HG02588 (cell line): ENCODE results near the gene RNF44.

Experiments used
- ATAC-seq: cut with Tn5 transposase; IDR thresholded peaks from one replicate; pipeline ENCODE4 v1.9.1; 2021; ENCODE audit warnings: mild to moderate bottlenecking, moderate library complexity; ENCODE audit not compliant: unreplicated experiment

Gene RNF44

DNA sequence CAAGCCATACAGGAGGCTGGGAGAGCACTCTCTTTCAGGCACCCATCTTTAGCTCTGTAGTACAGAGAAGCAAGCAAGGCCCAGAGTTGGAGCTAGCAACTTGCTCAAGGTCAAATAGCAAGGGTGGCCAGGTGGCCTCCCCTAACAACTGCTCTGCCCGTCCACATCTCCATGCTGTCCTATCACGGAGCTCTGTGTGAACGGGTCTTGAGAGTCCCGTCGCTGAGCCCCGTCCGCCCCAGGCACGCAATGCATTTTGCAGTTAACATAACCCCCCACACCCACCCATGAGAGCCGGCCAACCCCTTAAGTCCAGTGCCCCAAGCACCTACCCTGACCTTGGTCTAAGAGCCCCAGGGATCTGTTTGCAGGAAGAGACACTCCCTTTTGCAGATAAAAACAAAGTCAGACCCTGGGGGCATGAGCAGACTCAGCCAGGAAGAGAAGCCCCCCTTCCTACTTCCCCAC is 1.5 kb downstream of the RNF44 start:
- no peak for ATAC-seq

DNA sequence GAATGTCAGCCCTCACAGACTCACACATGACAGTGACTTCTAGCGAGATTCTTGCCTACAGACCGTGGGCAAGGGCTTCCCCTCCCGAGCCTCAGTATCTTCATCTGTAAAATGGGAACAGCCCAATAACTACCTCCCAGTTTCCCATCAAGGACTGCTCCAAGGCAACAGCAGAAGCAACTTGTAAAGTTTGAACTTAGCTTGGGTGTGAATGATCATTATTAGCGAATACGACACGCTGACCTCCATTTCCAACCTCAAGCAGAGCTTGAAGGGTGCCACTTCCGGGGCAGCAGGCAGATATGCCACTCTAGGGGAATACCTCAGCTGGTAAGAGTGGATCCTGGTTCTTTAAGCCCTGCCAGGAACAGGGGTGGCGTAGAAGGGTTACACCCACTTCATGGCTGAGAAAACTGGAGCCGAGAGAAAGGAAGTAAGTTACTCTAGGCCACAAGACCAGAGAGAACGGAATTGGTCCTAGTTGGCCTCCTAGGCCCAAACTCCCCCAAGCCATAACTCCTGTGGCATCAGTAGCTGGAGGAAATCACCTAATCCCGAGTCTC is 2.0 kb downstream of the RNF44 start:
- ATAC-seq = no peak

GRCh38 chr5:176534640-176535039 is 2.6 kb downstream of the RNF44 start:
- ATAC-seq = no peak

GRCh38 chr5:176533894-176534611 is 3.1 kb downstream of the RNF44 start:
- ATAC-seq = no peak

GRCh38 chr5:176533390-176533789 is 3.8 kb downstream of the RNF44 start:
- ATAC-seq = no peak

DNA sequence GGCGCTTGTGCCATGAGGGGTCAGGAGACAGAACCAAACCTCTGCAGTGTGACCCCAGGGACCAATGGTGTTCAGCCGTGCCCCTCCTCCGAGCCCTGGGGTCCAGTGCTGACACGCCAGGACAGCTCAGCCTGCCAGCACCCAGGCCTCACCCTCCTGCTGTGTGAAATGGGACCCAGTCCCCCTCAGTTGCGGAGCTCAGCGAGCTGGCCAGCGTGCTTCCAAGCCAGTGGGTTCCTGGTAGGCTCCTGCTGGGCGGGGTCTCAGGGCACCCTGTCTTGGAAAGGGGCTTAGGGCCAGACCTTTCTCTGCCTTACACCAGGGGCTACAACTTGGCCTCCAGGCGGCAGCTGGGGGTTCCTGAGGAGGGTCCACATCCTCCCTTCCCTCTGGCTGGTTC is 4.4 kb downstream of the RNF44 start:
- ATAC-seq = no peak

- ATAC-seq = no peak
Measured at GRCh38 chr5:176531902-176532493, 5.2 kb downstream of the RNF44 start.

DNA sequence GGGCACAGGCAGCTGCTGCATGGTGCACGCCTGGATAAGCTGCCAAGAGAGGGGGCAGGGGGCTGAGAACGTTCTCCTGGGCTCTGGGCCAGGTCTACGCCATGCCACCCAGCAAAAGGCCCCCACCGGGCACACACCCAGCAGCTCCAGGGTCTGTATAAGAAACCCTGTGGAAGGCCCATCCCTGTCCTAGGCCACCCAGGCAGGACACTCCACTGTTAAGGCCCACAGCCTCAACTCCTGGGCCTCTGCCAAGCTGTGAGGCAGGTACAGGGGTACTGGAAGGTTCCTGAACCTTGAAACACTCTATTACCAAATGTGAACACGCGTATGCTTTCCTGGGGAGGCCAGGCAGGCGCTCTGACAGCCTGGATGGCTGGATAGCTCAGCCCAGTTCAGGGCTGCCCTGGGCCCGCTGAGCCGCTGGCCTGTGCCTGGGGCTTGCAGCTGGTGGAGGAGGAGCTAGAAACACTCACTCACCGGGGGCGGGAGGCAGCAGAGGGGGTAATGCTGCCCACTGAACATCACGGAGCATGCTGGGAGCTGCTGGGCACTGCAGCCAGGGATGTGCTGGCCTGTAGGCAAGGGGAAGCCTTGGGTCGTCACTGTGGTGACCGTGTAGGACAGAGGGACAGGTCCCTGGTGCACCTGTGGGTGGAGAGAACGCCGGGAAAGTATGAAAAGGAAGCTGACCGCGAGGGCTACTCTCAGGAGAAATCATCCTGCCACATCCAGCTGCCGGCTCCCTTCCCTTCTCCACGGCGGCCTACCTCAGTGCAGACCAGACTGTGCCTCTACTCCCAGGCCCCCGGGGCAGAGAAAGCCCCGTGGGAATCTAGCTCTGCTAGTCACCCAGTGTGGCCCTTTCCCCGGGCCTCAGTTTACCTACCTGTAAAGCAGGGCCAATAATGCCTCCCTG is 6.0 kb downstream of the RNF44 start:
- no peak for ATAC-seq

DNA sequence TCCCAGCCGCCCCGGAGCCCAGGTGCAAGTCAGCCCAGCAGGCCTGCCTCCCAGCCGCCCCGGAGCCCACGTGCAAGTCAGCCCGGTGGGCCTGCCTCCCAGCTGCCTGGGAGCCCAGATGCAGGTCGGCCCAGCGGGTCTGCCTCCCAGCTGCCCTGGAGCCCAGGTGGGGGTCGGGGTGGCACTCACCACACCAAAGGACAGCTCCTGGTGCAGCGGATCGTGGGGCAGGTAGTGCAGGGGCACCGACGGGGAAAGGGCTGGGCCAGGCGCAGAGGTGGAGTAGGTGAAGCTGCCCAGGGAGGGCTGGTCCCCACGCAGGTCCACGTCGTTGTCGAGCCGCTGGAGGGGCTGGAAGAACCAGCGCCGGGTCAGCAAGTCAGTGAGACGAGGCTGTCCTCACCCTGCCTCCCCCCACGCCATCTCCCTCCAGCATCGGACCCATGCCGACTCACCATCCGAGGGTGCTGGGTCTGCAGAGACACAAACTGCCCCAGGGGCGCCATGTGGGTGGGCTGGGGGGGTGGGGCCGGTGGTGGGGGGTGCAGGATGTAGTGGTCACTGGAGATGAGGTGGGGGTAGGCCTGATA is 6.7 kb downstream of the RNF44 start:
- ATAC-seq = no peak

GRCh38 chr5:176529741-176530141 is 7.5 kb downstream of the RNF44 start:
- no peak for ATAC-seq

GRCh38 chr5:176529116-176529740 is 8.0 kb downstream of the RNF44 start:
- no peak for ATAC-seq

GRCh38 chr5:176528761-176529115 is 8.5 kb downstream of the RNF44 start:
- no peak for ATAC-seq

GRCh38 chr5:176528301-176528700 is 8.9 kb downstream of the RNF44 start:
- no peak for ATAC-seq

DNA sequence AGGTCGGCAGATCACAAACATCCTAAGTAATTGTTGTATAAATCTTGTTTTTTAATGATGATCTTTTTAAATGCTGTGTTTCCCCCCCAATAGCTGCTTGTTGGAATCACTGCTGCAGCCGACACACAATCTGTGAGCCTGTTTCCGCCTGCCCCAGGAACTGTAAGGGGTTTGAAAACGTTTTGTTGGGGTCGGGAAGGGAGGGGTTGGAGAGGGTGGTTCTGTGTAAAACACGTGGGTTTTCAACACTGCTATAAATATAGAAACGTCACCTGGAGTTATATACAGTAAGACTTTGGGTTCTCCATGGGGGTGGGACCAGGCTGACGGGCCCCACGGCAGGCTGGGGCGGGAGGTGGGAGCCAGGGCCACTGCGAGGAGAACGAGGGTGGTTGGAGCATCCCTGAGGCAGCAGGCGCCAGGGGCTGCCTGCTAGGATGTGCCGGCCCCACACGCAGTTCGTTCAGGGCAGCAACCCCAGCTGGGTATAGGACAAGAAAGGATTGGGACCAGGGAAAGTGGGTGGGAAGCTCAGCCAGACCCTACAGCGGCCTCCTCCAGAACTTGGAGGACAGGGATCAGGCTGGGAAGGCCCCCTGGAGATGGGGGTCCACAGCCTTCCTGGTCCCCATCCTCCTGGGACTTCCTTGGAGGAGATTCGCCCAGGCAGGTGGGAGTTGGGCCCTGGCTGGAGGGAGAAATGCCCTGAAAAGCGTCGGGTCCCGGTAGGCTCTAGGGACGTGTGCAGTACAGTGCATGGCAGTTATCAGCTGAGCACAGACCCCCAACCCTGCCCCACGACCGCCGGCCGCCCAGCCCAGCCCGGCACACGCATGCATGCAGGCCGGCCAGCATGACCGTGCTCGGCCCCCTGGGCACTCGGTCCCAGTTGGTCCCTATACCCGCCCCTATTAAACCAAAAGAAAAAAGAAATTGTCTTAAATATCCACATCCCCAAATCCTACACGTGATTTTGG is 9.7 kb downstream of the RNF44 start:
- ATAC-seq = no peak

DNA sequence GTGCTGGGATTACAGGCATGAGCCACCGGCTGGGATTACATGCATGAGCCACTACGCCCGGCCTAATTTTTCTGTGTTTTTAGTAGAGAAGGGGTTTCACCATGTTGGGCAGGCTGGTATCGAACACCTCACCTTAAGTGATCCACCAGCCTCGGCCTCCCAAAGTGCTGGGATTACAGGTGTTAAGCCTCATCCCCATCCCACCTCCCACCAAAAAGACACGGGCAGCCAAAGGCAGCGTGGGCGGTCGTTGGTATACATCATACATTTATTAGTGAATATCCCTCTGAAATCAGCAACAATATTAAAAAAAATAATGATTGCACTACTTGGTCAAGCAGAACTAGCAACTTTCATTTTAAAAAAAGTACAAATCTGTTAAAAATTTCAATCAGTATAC is 10.7 kb downstream of the RNF44 start:
- no peak for ATAC-seq

DNA sequence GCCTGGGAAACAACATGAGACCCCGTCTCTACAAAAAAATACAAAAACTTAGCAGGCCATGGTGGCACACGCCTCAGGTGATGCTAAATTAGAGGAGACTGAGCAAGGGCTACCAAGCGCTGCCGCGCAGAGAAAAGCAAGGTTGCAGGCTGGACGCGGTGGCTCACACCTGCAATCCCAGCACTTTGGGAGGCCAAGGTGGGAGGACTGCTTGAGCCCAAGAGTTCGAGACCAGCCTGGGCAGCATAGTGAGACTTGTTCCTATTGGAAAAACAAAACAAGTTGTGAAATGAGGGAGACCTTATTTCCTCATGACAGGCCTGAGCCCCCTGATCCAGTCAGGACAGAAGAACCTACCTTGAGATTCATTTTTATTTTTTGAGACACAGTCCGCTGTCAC is 11.5 kb downstream of the RNF44 start:
- no peak for ATAC-seq

DNA sequence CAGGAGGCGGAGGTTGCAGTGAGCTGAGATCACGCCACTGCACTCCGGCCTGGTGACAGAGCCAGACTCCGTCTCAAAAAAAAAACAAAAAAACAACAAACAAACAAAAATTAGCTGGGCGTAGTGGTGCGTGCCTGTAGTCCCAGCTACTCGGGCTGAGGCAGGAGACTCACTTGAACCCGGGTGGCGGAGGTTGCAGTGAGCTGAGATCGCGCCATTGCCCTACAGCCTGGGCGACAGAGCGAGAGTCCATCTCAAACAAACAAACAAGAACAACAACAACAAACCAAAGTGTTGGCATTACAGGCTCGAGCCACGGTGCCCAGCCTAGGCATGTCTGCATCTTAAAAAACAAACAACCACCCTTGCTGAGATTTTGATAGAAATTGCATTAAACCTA is 12.2 kb downstream of the RNF44 start:
- ATAC-seq = no peak

DNA sequence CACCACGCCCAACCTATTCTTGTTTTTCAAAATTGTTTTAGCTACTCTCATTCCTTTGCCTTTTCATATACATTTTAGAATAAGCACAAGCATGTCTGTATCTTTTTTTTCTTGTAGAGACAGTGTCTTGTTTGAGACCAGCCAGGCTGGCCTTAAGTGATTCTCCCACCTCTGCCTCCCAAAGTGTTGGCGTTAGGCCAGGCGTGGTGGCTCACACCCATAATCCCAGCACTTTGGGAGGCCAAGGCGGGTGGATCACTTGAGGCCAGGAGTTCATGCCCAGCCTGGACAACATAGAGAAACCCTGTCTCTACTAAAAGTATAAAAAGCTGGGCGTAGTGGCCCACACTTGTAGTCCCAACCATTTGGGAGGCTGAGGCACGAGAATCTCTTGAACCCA is 13.1 kb downstream of the RNF44 start:
- ATAC-seq = no peak

DNA sequence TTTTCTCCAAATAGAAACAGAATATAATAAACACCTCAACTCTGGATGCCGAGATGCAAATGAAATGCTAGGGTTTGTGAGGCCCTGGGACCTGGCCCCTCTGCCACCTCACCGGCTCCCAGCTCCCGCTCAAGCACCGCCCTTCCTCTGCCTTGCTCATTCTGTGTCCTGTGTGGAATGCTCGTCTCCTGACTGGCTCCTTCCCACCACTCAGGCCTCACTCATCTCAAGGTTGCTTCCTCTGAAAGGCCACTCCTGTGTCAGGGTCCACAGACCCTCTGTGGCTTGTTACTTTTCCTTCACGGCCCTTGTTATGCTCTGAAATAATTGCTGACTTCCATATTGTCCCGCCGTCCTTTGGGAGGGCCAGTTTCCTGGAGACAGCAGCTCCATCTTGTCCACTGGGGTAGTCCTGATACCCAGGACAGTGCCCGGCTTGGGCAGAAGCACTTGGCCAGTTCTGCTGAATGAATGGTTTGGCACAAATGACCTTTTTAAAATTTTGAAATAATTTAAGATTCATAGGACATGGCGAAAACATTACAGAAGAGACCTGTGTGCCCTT is 15.4 kb downstream of the RNF44 start:
- no peak for ATAC-seq
